GM23248 (cell line): ENCODE data around the gene HMG20A.

Experiments
- EZH2 ChIP-seq: fragments of 200-600 bp; sonication (generic); IDR thresholded peaks from 2 replicates; pipeline ENCODE4 v1.6.1; 2018; ENCODE audit warnings: antibody characterized with exemption, mild to moderate bottlenecking; ENCODE audit not compliant: insufficient read depth, poor library complexity, severe bottlenecking
- EZH2phosphoT487 ChIP-seq: fragments of 200-600 bp; sonication (generic); IDR thresholded peaks from 2 replicates; pipeline ENCODE4 v1.6.1; 2018; ENCODE audit warnings: antibody characterized with exemption, moderate library complexity, mild to moderate bottlenecking, low read depth; ENCODE audit not compliant: insufficient read depth

DNA sequence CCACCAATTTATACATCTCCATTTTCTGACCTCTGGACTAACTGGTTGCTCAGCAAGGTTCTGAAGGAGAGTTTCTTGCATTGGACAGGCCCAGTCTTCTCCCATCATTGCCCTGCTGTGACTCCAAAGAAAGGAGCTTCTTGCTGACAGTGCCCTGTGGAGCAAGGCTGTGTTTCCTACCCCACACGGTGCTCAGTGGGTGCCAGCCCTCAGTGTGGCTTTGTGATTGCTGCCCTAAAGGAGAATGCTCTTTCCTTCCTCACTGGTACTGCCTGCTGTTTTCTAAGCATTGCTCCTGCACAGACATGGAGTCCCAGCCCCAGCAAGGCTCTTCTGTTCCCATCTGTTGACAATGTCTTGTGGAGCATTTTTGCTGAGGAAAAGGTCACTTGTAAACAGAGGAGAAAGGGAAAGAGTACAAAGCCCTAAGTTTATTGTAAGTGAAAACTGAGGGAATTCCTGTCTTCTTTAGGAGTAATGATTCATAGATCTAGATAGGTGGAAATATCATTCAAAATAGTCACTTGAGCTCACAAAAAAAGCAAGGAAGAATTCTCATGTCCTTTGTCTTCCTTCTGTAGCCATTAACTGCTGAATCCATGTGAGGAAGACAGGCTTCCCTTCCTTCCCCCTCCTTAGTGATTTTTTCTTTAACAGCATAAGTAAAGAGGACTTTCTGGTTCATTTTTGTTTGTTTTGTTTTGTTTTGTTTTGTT, 62.9 kb downstream of the HMG20A start:
- TF ChIP-seq EZH2: no peak
- TF ChIP-seq EZH2phosphoT487: no peak
